Loucy (cell line): ENCODE results near the gene IL15RA.

Source experiments
- CTCF ChIP-seq: fragments of 200-600 bp; sonication (generic); conservative IDR thresholded peaks from 2 replicates; pipeline ENCODE4 v1.5.1; 2014; ENCODE audit warnings: mild to moderate bottlenecking, antibody characterized with exemption, low read length
- EZH2phosphoT487 ChIP-seq: fragments of 200-600 bp; IDR thresholded peaks from 2 replicates; pipeline ENCODE4 v1.6.1; 2018; ENCODE audit warnings: antibody characterized with exemption, mild to moderate bottlenecking, moderate library complexity, borderline replicate concordance

DNA sequence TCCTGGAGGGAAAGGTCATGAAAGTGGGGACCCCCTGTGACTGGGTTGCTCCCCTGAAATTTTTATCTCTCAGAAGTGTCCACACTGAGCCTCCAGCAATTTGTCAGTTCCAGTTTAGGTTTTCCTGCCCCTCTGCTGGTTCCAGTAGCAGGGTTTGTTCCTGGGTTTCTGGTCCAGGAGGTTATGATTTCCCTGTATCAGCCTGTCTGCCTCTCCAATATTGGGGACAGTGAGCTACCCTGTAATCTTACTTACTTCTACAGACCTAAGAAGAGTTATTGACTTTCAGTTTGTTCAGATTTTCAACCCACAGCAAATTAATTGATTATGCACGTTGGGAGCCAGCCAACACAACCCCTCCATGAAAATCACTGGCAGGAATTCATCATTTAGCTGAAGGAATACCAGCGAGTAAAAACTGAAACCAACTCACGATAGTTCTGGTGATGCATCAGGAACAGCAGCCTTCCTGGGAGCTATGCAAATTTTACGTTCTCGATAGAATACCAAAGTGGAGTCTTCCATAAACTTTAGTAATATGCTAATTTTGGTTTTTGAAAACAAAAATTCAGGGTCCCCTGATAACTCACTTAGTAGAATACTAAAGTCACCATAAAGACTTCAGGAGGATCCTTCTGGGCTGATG, 31.3 kb upstream of the IL15RA start:
- TF ChIP-seq CTCF (no peak), EZH2phosphoT487 (no peak)
